ENCODE data around the gene UBE4A.

Gene UBE4A, protein sequence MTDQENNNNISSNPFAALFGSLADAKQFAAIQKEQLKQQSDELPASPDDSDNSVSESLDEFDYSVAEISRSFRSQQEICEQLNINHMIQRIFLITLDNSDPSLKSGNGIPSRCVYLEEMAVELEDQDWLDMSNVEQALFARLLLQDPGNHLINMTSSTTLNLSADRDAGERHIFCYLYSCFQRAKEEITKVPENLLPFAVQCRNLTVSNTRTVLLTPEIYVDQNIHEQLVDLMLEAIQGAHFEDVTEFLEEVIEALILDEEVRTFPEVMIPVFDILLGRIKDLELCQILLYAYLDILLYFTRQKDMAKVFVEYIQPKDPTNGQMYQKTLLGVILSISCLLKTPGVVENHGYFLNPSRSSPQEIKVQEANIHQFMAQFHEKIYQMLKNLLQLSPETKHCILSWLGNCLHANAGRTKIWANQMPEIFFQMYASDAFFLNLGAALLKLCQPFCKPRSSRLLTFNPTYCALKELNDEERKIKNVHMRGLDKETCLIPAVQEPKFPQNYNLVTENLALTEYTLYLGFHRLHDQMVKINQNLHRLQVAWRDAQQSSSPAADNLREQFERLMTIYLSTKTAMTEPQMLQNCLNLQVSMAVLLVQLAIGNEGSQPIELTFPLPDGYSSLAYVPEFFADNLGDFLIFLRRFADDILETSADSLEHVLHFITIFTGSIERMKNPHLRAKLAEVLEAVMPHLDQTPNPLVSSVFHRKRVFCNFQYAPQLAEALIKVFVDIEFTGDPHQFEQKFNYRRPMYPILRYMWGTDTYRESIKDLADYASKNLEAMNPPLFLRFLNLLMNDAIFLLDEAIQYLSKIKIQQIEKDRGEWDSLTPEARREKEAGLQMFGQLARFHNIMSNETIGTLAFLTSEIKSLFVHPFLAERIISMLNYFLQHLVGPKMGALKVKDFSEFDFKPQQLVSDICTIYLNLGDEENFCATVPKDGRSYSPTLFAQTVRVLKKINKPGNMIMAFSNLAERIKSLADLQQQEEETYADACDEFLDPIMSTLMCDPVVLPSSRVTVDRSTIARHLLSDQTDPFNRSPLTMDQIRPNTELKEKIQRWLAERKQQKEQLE

DNA sequence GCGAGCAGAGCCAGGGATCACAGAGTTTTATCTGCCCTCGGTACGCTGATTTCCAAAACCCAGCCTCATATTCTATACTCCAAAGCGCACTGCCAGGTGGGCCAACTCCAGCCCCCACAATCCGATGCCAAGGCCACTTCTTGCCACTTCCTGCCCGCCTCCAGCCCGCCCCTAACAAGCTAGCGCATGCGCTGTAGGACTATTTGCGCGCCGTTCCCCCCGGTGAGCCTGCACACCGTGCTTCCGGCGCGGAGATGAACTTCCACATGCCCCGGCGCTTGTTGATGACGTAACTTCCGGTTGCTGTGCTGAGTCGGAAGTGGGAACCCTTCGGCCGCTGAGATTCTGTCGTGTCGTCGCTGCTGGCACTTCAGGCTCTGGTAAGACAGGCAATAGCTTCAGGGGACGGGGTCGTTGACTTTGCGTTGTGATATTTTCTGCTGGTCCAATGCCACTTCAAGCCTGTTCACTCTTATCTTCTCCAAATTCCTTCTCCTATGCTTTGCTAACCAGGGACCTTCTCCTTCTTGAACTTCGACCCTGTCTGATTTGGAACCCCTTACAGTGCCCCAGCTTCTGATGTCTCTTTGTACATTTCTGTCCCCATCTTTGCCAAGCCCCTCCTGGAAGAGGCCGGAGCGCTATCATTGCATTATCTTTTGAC lies at the start of gene UBE4A:
UBE4A (plus strand) TSS at position 306 of the 664 bp plus-strand sequence. CDS start 5,481 bp downstream, outside the sequence.
- DNase-seq: peak; percentile 98

- DNase-seq: no peak
Observed at GRCh38 chr11:118310271-118310670, 49.1 kb upstream of the UBE4A start.

GRCh38 chr11:118310781-118311485 lies 48.5 kb upstream of the UBE4A start:
- DNase-seq: no peak

DNA sequence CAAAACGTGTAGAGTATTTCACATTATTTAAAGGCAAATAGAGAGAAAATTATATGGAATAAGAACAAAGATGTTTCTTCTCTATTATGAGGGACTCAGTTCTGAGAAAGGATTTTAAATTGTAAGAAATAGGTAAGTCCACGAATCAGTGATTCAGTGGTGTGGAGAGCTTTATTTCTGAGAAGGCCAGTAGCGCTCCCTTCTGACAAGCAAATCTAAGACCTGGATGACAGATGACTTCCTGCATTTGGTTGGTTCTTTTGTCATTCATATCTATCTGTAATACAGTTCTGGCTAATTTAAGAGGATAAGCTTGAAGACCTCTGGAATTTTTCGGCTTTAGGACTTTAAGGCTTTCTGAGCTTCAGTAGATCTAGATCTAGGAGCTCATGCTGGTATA lies 47.9 kb upstream of the UBE4A start:
- no peak for DNase-seq

- no peak for DNase-seq
Observed at GRCh38 chr11:118312328-118312727, 47.1 kb upstream of the UBE4A start.

- no peak for DNase-seq
Observed at GRCh38 chr11:118313242-118313641, 46.2 kb upstream of the UBE4A start.

DNA sequence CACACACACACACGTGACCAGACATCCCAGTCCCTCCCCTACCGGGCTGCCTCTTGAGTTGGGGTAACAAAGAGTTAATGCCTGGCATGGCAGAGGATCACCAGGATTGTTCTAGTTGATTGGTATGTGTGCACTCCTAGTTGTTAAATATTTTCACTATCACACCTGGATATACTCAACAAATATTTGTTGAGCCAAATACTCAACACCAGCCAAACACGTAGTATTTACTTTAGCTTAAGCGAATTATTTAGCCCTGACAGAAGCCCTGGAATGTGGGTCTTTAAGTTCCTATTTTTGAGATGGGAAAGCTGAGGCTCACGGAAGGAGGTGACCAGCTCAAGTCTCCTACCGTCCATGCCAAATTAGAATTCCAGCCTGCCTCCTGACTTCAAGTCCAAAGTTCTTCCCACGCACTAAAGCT lies 44.4 kb upstream of the UBE4A start:
- no peak for DNase-seq

DNA sequence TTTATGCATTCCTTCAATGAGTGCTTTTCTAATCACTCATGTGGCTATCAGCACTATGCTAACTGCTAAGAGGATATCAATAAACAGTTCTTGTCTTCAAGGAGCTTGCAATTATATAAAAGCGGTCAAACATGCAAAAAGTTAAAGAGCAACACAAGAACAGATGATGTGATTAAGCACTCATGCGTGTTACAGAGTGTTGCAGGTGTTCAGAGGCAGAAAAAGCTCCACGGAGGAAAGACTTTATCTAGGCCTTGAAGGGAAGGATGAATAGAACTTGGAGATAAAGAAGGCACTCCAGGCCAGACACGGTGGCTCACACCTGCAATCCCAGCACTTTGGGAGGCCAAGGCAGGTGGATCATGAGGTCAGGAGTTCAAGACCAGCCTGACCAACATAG lies 41.3 kb upstream of the UBE4A start:
- DNase-seq: no peak

- DNase-seq: no peak
Observed at GRCh38 chr11:118318581-118319336, 40.6 kb upstream of the UBE4A start.

DNA sequence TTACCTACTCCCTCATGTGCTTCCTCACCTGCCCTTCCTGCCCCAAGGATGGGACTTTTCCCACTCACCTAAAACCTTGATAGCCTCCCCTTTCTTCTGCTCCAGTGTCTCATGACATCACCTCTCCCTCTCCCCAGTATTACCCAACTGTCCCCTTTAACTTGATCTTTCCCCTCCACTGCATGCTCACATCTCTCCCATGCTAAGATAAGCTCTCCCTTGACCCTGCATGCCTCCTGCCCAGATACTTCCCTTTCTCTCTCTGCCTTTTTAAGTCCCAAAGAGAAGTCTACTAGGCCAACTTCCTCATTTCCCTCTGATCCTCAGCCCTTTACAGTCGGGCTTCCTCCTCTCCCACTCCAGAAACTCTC lies 40.1 kb upstream of the UBE4A start:
- DNase-seq: no peak

DNA sequence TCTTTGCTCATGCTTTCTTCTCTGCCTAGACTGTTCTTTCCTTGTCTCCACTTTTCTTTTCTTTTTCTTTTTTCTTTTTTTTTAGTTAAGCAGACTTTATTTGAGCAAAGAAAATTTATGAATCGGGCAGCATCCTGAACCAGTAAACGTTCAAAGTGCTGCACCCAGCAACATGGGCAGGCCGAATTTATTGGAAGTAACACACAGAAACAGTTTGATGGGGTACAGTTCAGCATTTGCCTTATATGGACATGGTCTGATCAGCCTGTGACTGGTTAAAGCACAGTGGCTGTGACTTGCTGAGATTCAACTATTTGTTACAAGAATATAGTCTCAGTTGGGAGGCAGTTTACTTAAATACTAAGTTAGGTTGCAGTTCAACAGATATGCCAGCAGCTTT lies 38.9 kb upstream of the UBE4A start:
- no peak for DNase-seq

GRCh38 chr11:118321386-118322082 lies 37.9 kb upstream of the UBE4A start:
- no peak for DNase-seq

GRCh38 chr11:118322721-118323120 lies 36.7 kb upstream of the UBE4A start:
- DNase-seq: no peak

- no peak for DNase-seq
Observed at GRCh38 chr11:118325283-118325682, 34.1 kb upstream of the UBE4A start.

GRCh38 chr11:118328745-118329144 lies 30.7 kb upstream of the UBE4A start:
- no peak for DNase-seq

- DNase-seq: no peak
Observed at GRCh38 chr11:118334745-118335144, 24.7 kb upstream of the UBE4A start.

DNA sequence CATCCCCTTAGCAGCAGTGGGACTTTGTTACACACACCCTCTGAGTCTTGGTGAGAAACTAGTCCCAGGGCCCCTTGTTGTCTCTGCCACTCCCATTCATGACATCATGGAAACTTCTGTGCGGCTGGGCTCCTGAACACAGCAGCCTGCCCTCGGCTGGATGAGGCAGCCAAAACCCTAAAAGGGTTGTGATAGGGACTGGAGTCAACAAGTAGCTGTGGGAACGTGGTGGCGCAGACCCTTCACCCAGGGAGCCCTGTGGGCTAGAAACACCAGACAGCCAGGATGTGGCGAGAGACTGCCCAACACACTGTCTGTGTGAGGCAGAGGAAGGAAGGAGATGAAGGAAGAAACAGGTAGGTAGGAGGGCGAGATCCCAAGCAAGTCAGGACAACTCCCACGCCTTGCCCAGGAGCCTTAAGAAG lies 20.8 kb upstream of the UBE4A start:
- no peak for DNase-seq

DNA sequence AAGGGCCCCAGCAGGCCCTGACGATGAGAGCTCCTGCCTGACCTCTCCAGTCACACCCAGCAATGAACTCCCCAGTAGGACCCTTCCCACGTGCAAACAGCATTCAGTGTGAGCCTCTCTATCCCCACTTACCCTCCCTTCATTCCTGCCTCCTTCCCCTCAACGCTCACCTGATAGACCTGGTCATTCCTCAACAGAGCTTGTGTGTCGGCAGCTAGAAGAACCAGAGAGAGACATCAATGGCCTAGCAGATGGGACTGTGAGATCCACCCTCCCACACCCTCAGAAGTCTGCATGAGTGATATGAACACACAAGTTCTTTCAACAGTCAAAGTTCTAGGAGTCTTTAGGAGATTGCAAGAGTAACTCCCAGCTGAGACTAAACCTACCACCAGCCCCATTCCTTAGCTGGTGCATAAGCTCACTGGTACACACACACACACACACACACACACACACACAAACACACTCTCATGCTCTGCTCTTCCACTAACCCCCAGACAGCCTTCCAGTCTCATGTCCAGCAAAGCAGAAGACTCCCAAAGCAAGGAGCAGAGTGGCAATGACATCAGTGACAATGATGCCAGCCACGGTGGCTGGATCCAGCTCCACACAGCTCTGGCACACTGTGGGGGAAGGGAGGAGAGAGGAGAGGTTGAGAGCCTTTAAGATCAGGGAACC lies 20.0 kb upstream of the UBE4A start:
- DNase-seq: no peak

DNA sequence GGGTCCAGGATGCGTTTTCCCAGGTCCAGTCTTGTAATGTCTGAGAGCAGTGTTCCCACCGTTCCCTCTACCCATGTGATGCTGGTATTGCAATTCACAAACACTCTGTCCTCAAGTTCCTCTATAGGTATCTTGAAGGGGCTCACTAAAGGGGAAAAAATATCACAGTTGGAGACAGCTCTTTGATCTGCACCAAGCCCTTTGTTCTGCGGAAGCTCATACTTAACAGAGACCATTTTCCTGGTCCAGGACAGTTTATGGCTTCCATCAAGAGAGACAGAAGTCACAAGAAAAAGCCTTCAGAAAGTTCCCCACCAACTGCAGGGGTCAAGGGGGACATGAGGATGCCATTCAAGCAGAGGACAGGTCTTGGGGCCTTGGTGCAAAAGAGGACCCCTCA lies 19.0 kb upstream of the UBE4A start:
- no peak for DNase-seq

DNA sequence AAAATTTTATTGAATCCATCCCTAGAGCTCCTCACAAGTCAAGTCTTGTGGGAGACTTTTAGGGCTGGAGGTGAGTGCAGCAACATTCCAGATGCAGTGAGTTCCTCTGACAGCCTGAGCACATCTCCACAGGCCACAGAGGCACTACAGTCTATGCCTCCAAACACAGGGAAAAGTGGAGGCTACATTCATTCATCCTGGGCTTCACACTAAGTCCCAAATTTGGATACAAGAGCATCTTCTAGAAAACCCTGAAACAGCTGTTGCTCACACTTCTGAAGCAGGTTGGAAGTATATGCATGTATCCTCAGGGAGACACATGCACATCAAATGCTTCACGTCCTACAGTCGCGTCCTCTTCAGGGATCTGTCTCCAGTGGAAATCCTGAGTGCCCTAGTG lies 18.1 kb upstream of the UBE4A start:
- no peak for DNase-seq

Data from eye (tissue), 1 donor.